Activated CD4-positive, alpha-beta T cell treated with anti-CD3 and anti-CD28 coated beads for 36 hours (primary cell): ENCODE results near the gene TICAM1. TPM values are rescaled to one million over a fixed set of nuclear protein-coding genes. Genes with fewer than 3 reads are reported as not detected.
"Not testable (repeated sequence)": the region's sequence is repeated elsewhere in the genome, so short reads cannot be mapped to it uniquely, and the experiment has no call there.

Experiments used
- ATAC-seq: fragments of 200-7000 bp; cut with Tn5 transposase; one replicate; pipeline ENCODE4 v1.10.0; 2021; ENCODE audit warnings: mild to moderate bottlenecking, moderate library complexity
- CTCF ChIA-PET: fragments of 350-600 bp; sonication (Branson Sonifier 250); formaldehyde crosslinking; loops from one replicate; lab custom pipeline; 2021; ENCODE audit warnings: antibody characterized with exemption; lab: Charles Lee
- POLR2A ChIA-PET: fragments of 350-600 bp; sonication (Branson Sonifier 250); formaldehyde crosslinking; loops from one replicate; lab custom pipeline; 2021; ENCODE audit warnings: antibody characterized with exemption, inconsistent platforms; lab: Charles Lee
- DNase-seq: peaks from one replicate; pipeline ENCODE4 v3.0.0-alpha.2; 2020
- H3K27ac Mint-ChIP-seq: one replicate; pipeline ENCODE4 v1.8.0; 2021; ENCODE audit warnings: mixed read lengths
- H3K27me3 Mint-ChIP-seq: one replicate; pipeline ENCODE4 v1.8.0; 2021; ENCODE audit warnings: mixed read lengths
- H3K36me3 Mint-ChIP-seq: one replicate; pipeline ENCODE4 v1.8.0; 2021; ENCODE audit warnings: low read depth, mixed read lengths
- H3K4me1 Mint-ChIP-seq: one replicate; pipeline ENCODE4 v1.8.0; 2021; ENCODE audit warnings: mixed read lengths
- H3K4me3 Mint-ChIP-seq: one replicate; pipeline ENCODE4 v1.8.0; 2021; ENCODE audit warnings: mild to moderate bottlenecking, moderate library complexity, mixed read lengths
- H3K9me3 Mint-ChIP-seq: one replicate; pipeline ENCODE4 v1.8.0; 2021; ENCODE audit warnings: low read depth, mixed read lengths
- intact Hi-C, 2 experiments: fragments of 100-400 bp; cut with DNase I in 1 of 2; cut with micrococcal nuclease in 1 of 2; formaldehyde crosslinking; loops; one replicate each; pipeline versions ENCODE4 v1.14.2 to v1.15.1; 2022 to 2024; cut with DNase I, micrococcal nuclease
- total RNA-seq, 2 experiments: library from RNA; stranded (reverse); gene quantifications; one replicate each; pipeline ENCODE4 v1.2.3, GENCODE V29; 2021

TICAM1 gene
- total RNA-seq, 2 experiments from 2014 or later, result 23.4 to 24.1 TPM

DNA sequence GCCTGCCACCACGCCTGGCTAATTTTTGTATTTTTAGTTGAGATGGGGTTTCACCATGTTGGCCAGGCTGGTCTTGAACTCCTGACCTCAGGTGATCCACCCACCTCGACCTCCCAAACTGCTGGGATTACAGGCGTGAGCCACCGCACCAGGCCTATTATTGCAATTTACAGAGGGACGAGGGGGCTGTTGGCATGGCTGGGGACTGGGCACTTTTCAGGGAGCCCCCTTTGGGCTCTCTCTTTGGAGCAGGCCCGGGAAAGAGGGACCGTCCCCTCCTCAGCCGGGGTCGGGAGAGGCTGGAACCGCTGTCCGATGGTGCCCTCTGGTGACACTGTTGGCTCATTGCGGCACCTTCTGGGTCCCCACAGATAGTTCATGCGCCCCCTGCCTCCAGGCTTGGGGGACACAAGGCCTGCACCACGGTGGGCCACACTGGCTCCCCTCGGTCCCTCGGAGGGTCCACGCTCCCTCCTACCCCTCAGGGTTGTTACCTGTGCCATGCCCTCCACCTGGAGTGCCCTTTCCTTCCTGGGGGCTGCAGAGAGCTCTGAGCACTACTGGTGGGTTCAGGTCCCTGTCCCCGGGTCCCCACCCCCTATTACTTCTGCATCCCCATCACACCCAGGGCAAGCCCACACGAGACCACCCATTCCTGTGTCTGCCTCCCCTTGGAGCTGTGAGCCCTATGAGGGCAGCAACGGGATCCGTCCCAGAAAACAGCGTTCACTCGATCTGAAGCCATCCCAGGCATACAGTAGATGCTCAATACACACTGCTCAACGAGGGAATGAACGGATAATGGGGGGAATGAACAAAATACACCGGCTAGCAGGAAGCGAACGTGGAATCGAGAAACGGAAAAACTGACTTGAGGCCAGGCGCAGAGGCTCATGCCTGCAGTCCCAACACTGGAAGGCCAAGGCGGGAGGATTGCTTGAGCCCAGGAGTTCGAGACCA lies 27.5 kb downstream of the TICAM1 start:
- peak; percentile 85 for DNase-seq
- ATAC-seq, result peak; percentile 95
- POLR2A ChIA-PET, result no interaction called here
- CTCF ChIA-PET, result interaction anchor here (0.7 to 11.3 kb wide), 7 partner anchors 9 to 222 kb away, joined by 3 to 210 read pairs (median 5); partner anchors contain the start of gene FEM1A
- H3K4me3 Mint-ChIP-seq, result no peak overlapping the region
- H3K4me1 Mint-ChIP-seq, result no peaks in the 10 kb centered on the region
- no peaks in the 10 kb centered on the region for H3K9me3 Mint-ChIP-seq
- no peaks in the 10 kb centered on the region for H3K27me3 Mint-ChIP-seq
- H3K36me3 Mint-ChIP-seq, result peaks cover under 1% of the 10 kb centered on the region
- H3K27ac Mint-ChIP-seq, result no peak overlapping the region
- intact Hi-C loops, result loop anchor here (1.0 to 5.0 kb wide), 2 partner anchors 72 to 237 kb away; no protein-coding TSS in a partner anchor

GRCh38 chr19:4802711-4803110 lies 28.8 kb downstream of the TICAM1 start:
- no peak overlapping the region for H3K27ac Mint-ChIP-seq
- H3K4me3 Mint-ChIP-seq, result no peak overlapping the region
- H3K36me3 Mint-ChIP-seq, result peaks cover 1% of the 10 kb centered on the region
- intact Hi-C loops, result loop anchor here in 1 of 2 experiments (5.0 kb wide), 1 partner anchor 235 kb away; no protein-coding TSS in a partner anchor
- H3K27me3 Mint-ChIP-seq, result no peaks in the 10 kb centered on the region
- ATAC-seq (no peak), DNase-seq (no peak)
- ChIA-PET POLR2A (no interaction called here), CTCF (interaction anchor here (5.7 kb wide), 1 partner anchor 70 kb away, joined by 20 read pairs; no protein-coding TSS in a partner anchor)
- H3K9me3 Mint-ChIP-seq, result no peaks in the 10 kb centered on the region
- no peaks in the 10 kb centered on the region for H3K4me1 Mint-ChIP-seq

DNA sequence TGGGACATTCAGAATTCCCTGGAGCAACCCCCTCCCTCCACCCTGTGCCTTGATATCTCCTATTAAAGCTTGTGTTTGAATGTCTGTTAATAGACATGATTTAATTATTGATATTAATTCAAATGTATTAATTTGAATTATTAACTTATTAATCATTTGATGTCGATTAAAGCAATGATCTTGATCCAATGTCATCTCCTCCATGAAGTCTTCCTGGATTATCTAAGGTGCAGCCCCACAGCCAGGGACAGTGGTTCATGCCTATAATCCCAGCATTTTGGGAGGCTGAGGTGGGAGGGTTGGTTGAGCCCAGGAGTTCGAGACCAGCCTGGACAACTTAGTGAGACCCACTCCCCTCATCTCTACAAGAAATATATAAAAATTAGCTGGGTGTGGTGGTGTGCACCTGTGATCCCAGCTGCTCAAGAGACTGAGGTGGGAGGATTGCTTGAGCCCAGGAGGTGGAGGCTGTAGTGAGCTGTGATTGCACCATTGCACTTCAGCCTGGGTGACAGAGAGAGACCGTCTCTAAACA lies 30.4 kb downstream of the TICAM1 start:
- Mint-ChIP-seq H3K4me3 (no peak overlapping the region), H3K9me3 (no peaks in the 10 kb centered on the region), H3K27me3 (no peaks in the 10 kb centered on the region), H3K27ac (no peak overlapping the region), H3K4me1 (peaks cover 8% of the 10 kb centered on the region), H3K36me3 (peaks cover 9% of the 10 kb centered on the region)
- no peak for ATAC-seq
- intact Hi-C loops, result loop anchor here in 1 of 2 experiments (5.0 kb wide), 1 partner anchor 234 kb away; no protein-coding TSS in a partner anchor
- ChIA-PET CTCF (interaction anchor here (1.0 to 4.2 kb wide), 4 partner anchors 9 to 67 kb away, joined by 3 to 24 read pairs (median 9); partner anchors contain the start of gene FEM1A), POLR2A (interaction anchor here (0.9 kb wide), 1 partner anchor 10 kb away, joined by 4 read pairs; the partner anchor contains the start of gene FEM1A)
- DNase-seq, result no peak

GRCh38 chr19:4800591-4801081 lies 30.9 kb downstream of the TICAM1 start:
- Mint-ChIP-seq H3K27me3 (no peaks in the 10 kb centered on the region), H3K4me1 (peaks cover 11% of the 10 kb centered on the region), H3K27ac (no peak overlapping the region), H3K9me3 (no peaks in the 10 kb centered on the region), H3K4me3 (no peak overlapping the region), H3K36me3 (peaks cover 9% of the 10 kb centered on the region)
- DNase-seq (no peak), ATAC-seq (no peak)
- ChIA-PET CTCF (interaction anchor here (1.0 to 4.2 kb wide), 5 partner anchors 9 to 67 kb away, joined by 3 to 24 read pairs (median 3); partner anchors contain the start of gene FEM1A), POLR2A (no interaction called here)
- intact Hi-C loops, result loop anchor here in 1 of 2 experiments (5.0 kb wide), 1 partner anchor 233 kb away; no protein-coding TSS in a partner anchor

DNA sequence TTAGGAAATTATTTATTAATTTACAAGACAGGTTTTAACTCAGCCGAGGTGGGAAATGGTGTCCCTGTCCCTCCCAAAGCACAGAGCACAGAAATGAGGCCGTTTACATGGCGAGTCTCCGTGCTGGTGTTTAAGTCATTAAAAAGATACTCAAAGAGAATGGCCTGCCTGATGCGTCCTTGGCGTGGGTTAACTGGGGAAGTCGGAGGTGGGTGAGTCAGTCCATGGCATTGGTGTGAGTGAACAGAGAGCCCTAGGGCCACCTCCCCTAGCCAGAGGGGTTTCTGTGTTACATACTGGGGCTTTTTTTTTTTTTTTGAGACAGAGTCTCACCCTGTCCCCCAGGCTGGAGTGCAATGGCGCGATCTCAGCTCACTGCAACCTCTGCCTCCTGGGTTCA lies 36.1 kb downstream of the TICAM1 start:
- POLR2A ChIA-PET, result no interaction called here
- Mint-ChIP-seq H3K4me3 (no peak overlapping the region), H3K36me3 (peaks cover 39% of the 10 kb centered on the region), H3K27ac (no peak overlapping the region), H3K27me3 (no peaks in the 10 kb centered on the region), H3K9me3 (no peaks in the 10 kb centered on the region), H3K4me1 (peaks cover 46% of the 10 kb centered on the region)
- DNase-seq (no peak), ATAC-seq (no peak)
- CTCF ChIA-PET, result interaction anchor here (0.6 to 1.5 kb wide), 2 partner anchors 14 to 18 kb away, joined by 3 to 5 read pairs; no protein-coding TSS in a partner anchor
- intact Hi-C loops, result no loop called here

GRCh38 chr19:4794971-4795370 lies 36.5 kb downstream of the TICAM1 start:
- ChIA-PET POLR2A (interaction anchor here (0.6 kb wide), 1 partner anchor 61 kb away, joined by 3 read pairs; no protein-coding TSS in a partner anchor), CTCF (interaction anchor here (0.6 kb wide), 1 partner anchor 18 kb away, joined by 3 read pairs; no protein-coding TSS in a partner anchor)
- no peak overlapping the region for H3K4me3 Mint-ChIP-seq

GRCh38 chr19:4793278-4793677 lies 38.2 kb downstream of the TICAM1 start:
- ATAC-seq, DNase-seq, POLR2A ChIA-PET, H3K9me3 Mint-ChIP-seq, H3K27me3 Mint-ChIP-seq: not testable (repeated sequence)
- peaks cover 38% of the 10 kb centered on the region for H3K36me3 Mint-ChIP-seq
- intact Hi-C loops, result loop anchor here in 1 of 2 experiments (5.0 kb wide), 1 partner anchor 216 kb away; no protein-coding TSS in a partner anchor
- CTCF ChIA-PET, result interaction anchor here (6.0 kb wide), 1 partner anchor 63 kb away, joined by 77 read pairs; no protein-coding TSS in a partner anchor
- peak overlapping the region; percentile 47 for H3K27ac Mint-ChIP-seq
- H3K4me1 Mint-ChIP-seq, result peaks cover 46% of the 10 kb centered on the region
- peak overlapping the region; percentile 84 for H3K4me3 Mint-ChIP-seq

More at GRCh38 chr19:4794971-4795370, 36.5 kb downstream of the TICAM1 start:
- Mint-ChIP-seq H3K27ac (no peak overlapping the region), H3K9me3 (no peaks in the 10 kb centered on the region), H3K4me1 (peaks cover 46% of the 10 kb centered on the region), H3K27me3 (no peaks in the 10 kb centered on the region), H3K36me3 (peaks cover 39% of the 10 kb centered on the region)
- ATAC-seq, result no peak
- no peak for DNase-seq
- intact Hi-C loops, result loop anchor here in 1 of 2 experiments (5.0 kb wide), 1 partner anchor 218 kb away; no protein-coding TSS in a partner anchor

GRCh38 chr19:4792866-4793195 lies 38.7 kb downstream of the TICAM1 start:
- DNase-seq, H3K27me3 Mint-ChIP-seq, H3K9me3 Mint-ChIP-seq, POLR2A ChIA-PET, ATAC-seq: not testable (repeated sequence)
- CTCF ChIA-PET, result interaction anchor here (0.6 to 6.0 kb wide), 4 partner anchors 12 to 62 kb away, joined by 3 to 77 read pairs (median 5); no protein-coding TSS in a partner anchor
- intact Hi-C loops, result loop anchor here in 1 of 2 experiments (5.0 kb wide), 1 partner anchor 216 kb away; no protein-coding TSS in a partner anchor
- peaks cover 46% of the 10 kb centered on the region for H3K4me1 Mint-ChIP-seq
- H3K36me3 Mint-ChIP-seq, result peaks cover 38% of the 10 kb centered on the region
- H3K27ac Mint-ChIP-seq, result peak overlapping the region; percentile 85
- H3K4me3 Mint-ChIP-seq, result peak overlapping the region; percentile 84

DNA sequence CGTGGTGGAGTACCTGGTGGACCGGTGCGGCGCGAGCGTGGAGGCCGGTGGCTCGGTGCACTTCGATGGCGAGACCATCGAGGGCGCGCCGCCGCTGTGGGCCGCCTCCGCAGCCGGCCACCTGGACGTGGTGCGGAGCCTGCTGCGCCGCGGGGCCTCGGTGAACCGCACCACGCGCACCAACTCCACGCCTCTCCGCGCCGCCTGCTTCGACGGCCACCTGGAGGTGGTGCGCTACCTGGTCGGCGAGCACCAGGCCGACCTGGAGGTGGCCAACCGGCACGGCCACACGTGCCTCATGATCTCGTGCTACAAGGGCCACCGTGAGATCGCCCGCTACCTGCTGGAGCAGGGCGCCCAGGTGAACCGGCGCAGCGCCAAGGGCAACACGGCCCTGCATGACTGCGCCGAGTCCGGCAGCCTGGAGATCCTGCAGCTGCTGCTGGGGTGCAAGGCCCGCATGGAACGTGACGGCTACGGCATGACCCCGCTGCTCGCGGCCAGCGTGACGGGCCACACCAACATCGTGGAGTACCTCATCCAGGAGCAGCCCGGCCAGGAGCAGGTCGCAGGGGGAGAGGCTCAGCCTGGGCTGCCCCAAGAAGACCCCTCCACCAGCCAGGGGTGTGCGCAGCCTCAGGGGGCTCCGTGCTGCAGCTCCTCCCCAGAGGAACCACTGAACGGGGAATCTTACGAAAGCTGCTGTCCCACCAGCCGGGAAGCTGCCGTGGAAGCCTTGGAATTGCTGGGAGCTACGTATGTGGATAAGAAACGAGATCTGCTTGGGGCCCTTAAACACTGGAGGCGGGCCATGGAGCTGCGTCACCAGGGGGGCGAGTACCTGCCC lies 39.3 kb downstream of the TICAM1 start:
- Mint-ChIP-seq H3K27ac (peak overlapping the region; percentile 85), H3K36me3 (peaks cover 38% of the 10 kb centered on the region), H3K4me1 (peaks cover 46% of the 10 kb centered on the region), H3K4me3 (peak overlapping the region; percentile 84)
- CTCF ChIA-PET, result interaction anchor here (0.6 to 6.0 kb wide), 14 partner anchors 9 to 216 kb away, joined by 3 to 77 read pairs (median 6); no protein-coding TSS in a partner anchor
- not testable (repeated sequence) for H3K27me3 Mint-ChIP-seq, ATAC-seq, DNase-seq, H3K9me3 Mint-ChIP-seq
- POLR2A ChIA-PET, result interaction anchor here (0.7 to 1.7 kb wide), 2 partner anchors 68 to 972 kb away, joined by 3 to 13 read pairs; partner anchors contain the start of gene DPP9
- intact Hi-C loops, result loop anchor here in 1 of 2 experiments (5.0 kb wide), 1 partner anchor 215 kb away; no protein-coding TSS in a partner anchor
